Panc1 (cell line): ENCODE data around the gene ZNF200. TPM values are rescaled to one million over a fixed set of nuclear protein-coding genes. Genes with fewer than 3 reads are reported as not detected.

Experiments used
- ATAC-seq: fragments of 200-7000 bp; cut with Tn5 transposase; 2 replicates; pipeline ENCODE4 v1.9.1; 2020; ENCODE audit warnings: mild to moderate bottlenecking, moderate library complexity
- Bru-seq: library from RNA; stranded (reverse); fragments of 400-500 nt; gene quantifications from one replicate; lab custom pipeline; 2021; lab: Mats Ljungman, UMichigan
- BruChase-seq, 2 experiments: library from RNA; stranded (reverse); fragments of 400-500 nt; gene quantifications; one replicate each; lab custom pipeline; 2021; lab: Mats Ljungman, UMichigan
- BruUV-seq: library from RNA; stranded (reverse); fragments of 400-500 nt; replicated peaks from 2 replicates; lab custom pipeline; 2021; lab: Mats Ljungman, UMichigan
- CTCF ChIA-PET: fragments of 300-600 bp; sonication (Branson Sonifier 250); formaldehyde crosslinking; loops from one replicate; lab custom pipeline; 2022; ENCODE audit warnings: antibody characterized with exemption; lab: Charles Lee
- POLR2A ChIA-PET: fragments of 300-600 bp; sonication (Branson Sonifier 250); formaldehyde crosslinking; loops from one replicate; lab custom pipeline; 2022; ENCODE audit warnings: antibody characterized with exemption; lab: Charles Lee
- DNase-seq: peaks from one replicate; pipeline ENCODE4 v3.0.0-alpha.2; 2010; ENCODE audit warnings: low read depth, low spot score
- H3K27ac ChIP-seq: 2 replicates; pipeline ENCODE4 v1.5.1; 2011; ENCODE audit warnings: mild to moderate bottlenecking, low read length, inconsistent platforms
- H3K27me3 ChIP-seq: fragments of 200-500 bp; sonication (Bioruptor generic); 2 replicates; pipeline ENCODE4 v1.6.0; 2014; ENCODE audit warnings: low read length, inconsistent platforms; ENCODE audit not compliant: control insufficient read depth, insufficient read depth
- H3K36me3 ChIP-seq: fragments of 200-500 bp; sonication (Bioruptor generic); 2 replicates; pipeline ENCODE4 v1.5.1; 2014; ENCODE audit warnings: inconsistent platforms, mild to moderate bottlenecking, low read length, moderate library complexity; ENCODE audit not compliant: control insufficient read depth, insufficient read depth
- H3K4me1 ChIP-seq: 2 replicates; pipeline ENCODE4 v1.5.1; 2011; ENCODE audit warnings: inconsistent platforms, mild to moderate bottlenecking, low read length, moderate library complexity; ENCODE audit not compliant: control insufficient read depth, insufficient read depth
- H3K4me3 ChIP-seq, 2 experiments: 2 replicates each; pipeline ENCODE4 v1.5.1; 2011 to 2012; ENCODE audit warnings: low read depth in 2 of 2, low read length in 2 of 2, mild to moderate bottlenecking in 2 of 2, inconsistent platforms in 1 of 2, moderate library complexity in 1 of 2
- H3K9me3 ChIP-seq: fragments of 200-500 bp; sonication (Bioruptor generic); 2 replicates; pipeline ENCODE4 v1.5.1; 2014; ENCODE audit warnings: low read depth, mild to moderate bottlenecking, inconsistent platforms, low read length, moderate library complexity; ENCODE audit not compliant: control insufficient read depth, insufficient read depth
- POLR2AphosphoS5 ChIP-seq: IDR thresholded peaks from 2 replicates; pipeline ENCODE4 v1.6.1; 2012; ENCODE audit warnings: mild to moderate bottlenecking, low read depth, low read length, moderate library complexity
- SIN3A ChIP-seq: IDR thresholded peaks from 2 replicates; pipeline ENCODE4 v1.6.1; 2012; ENCODE audit warnings: low read depth, mild to moderate bottlenecking, low read length, moderate library complexity, borderline replicate concordance; ENCODE audit not compliant: insufficient read depth
- TCF7L2 ChIP-seq: IDR thresholded peaks from 2 replicates; pipeline ENCODE4 v1.6.1; 2011; ENCODE audit warnings: mild to moderate bottlenecking, low read depth, low read length, inconsistent platforms
- in situ Hi-C: cut with HindIII; loops from 2 replicates; pipeline ENCODE4 v1.10.0; 2016; ENCODE audit warnings: low sequenced_read_pairs, low pct_unique_long_range_greater_than_20kb
- intact Hi-C: fragments of 100-400 bp; cut with micrococcal nuclease; formaldehyde crosslinking; loops from one replicate; pipeline ENCODE4 v1.10.0; 2022; ENCODE audit not compliant: unreplicated experiment
- long read RNA-seq: library from polyadenylated mRNA; unstranded; transcript quantifications from one replicate; pipeline ENCODE4 v2.0.0, GENCODE V29; 2021; ENCODE audit not compliant: unreplicated experiment
- polyA plus RNA-seq: library from polyadenylated mRNA; unstranded; fragments of >200 nt; gene quantifications from one replicate; pipeline ENCODE4 v1.2.1, GENCODE V29; 2012; ENCODE audit warnings: missing spikeins; ENCODE audit not compliant: insufficient read length
- total RNA-seq: library from RNA; stranded (reverse); gene quantifications from one replicate; pipeline ENCODE4 v1.2.1, GENCODE V29; 2021; ENCODE audit not compliant: unreplicated experiment
- TF ChIP-seq, protein P1 (sequence below): fragments of 450-650 bp; IDR thresholded peaks from 2 replicates; pipeline ENCODE4 v1.5.1; 2017; ENCODE audit warnings: mild to moderate bottlenecking
- TF ChIP-seq, protein P2 (sequence below), 2 experiments: IDR thresholded peaks; 2 replicates each; pipeline ENCODE4 v1.6.1; 2011 to 2012; ENCODE audit warnings: low read depth in 2 of 2, control low read depth in 1 of 2, low read length in 1 of 2, mild to moderate bottlenecking in 1 of 2, moderate library complexity in 1 of 2; ENCODE audit not compliant: insufficient read depth in 1 of 2

ZNF200 gene, protein sequence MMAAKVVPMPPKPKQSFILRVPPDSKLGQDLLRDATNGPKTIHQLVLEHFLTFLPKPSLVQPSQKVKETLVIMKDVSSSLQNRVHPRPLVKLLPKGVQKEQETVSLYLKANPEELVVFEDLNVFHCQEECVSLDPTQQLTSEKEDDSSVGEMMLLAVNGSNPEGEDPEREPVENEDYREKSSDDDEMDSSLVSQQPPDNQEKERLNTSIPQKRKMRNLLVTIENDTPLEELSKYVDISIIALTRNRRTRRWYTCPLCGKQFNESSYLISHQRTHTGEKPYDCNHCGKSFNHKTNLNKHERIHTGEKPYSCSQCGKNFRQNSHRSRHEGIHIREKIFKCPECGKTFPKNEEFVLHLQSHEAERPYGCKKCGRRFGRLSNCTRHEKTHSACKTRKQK
- total RNA-seq: 12.4 TPM
- 6.8 TPM for polyA plus RNA-seq
- percentile 87 among the genes with signal in this experiment for Bru-seq, nascent RNA
- percentile 80 among the genes with signal in this experiment for BruChase-seq, experiment 1, labeled RNA remaining after a 2-hour chase
- BruChase-seq, experiment 2, labeled RNA remaining after a 6-hour chase: percentile 66 among the genes with signal in this experiment
- long read RNA-seq, full-length matches to known transcripts: 16 of 22 reads
- long read RNA-seq, partial matches to known transcripts: 3 of 22 reads
- long read RNA-seq, other reads (novel, unspliced or antisense): 3 of 22 reads

DNA sequence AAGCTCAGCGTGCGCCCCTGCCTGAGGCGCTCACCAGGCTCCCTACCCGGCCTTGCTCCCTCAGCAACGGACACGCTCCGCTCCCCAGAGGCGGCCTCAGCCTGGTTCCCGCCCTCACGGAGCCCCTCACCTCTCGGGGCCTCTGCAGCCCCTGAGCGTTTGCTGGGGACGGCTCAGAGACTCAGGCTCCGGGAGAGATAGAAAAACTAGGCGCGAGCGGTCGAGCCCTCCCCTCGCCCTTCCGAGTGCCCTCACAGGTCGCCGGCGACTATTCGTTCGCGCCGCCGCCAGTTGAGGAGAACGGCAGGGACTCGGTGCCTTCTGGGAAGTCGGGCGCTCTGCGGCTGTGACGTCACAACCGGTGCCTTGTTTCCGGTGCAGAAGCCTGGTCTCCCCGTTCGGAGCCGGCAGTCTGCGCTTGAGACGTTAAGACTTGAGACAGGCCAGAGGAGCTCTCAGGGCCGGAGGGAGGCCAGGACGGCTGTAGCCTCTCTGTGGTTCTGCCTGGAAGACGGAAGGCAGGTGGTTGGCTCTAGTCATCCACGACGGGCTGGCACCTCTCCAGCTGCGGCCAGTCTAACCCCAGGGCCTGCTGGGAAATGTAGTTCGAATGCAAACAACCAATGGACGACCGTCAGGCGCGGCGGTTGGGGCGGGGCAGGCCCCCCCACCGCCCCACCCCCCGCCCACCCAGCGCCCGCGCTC, at the start of gene ZNF200:
TSS of gene ZNF200 (minus strand) at position 302 of the 705 bp plus-strand sequence. CDS start 1,403 bp downstream, outside the sequence.
- no TSS peak for BruUV-seq
- ATAC-seq (peak; percentile 99), DNase-seq (peak; percentile 89)
- H3K36me3 ChIP-seq: peaks cover 13% of the 10 kb centered on the region
- 0 out of 2 replicates have a peak, but pooled peaks cover 3% of the 10 kb centered on the region for H3K4me1 ChIP-seq
- H3K27ac ChIP-seq: peak within 1 kb of the TSS; percentile 93
- peak within 1 kb of the TSS; percentile 86 to 94 for H3K4me3 ChIP-seq
- peaks cover 39% of the 10 kb centered on the region for H3K9me3 ChIP-seq
- ChIA-PET CTCF (no interaction called here), POLR2A (interaction anchor here (0.6 kb wide), 1 partner anchor 30 kb away, joined by 4 read pairs; no protein-coding TSS in a partner anchor)
- in situ Hi-C loops: no loop called here
- H3K27me3 ChIP-seq: no peaks in the 10 kb centered on the region
- intact Hi-C loops: no loop called here
- no peak for TF ChIP-seq TCF7L2
- TF ChIP-seq SIN3A: peak; percentile 65; the same call in 1 of the 2 replicates
- TF ChIP-seq POLR2AphosphoS5: peak; percentile 84

DNA sequence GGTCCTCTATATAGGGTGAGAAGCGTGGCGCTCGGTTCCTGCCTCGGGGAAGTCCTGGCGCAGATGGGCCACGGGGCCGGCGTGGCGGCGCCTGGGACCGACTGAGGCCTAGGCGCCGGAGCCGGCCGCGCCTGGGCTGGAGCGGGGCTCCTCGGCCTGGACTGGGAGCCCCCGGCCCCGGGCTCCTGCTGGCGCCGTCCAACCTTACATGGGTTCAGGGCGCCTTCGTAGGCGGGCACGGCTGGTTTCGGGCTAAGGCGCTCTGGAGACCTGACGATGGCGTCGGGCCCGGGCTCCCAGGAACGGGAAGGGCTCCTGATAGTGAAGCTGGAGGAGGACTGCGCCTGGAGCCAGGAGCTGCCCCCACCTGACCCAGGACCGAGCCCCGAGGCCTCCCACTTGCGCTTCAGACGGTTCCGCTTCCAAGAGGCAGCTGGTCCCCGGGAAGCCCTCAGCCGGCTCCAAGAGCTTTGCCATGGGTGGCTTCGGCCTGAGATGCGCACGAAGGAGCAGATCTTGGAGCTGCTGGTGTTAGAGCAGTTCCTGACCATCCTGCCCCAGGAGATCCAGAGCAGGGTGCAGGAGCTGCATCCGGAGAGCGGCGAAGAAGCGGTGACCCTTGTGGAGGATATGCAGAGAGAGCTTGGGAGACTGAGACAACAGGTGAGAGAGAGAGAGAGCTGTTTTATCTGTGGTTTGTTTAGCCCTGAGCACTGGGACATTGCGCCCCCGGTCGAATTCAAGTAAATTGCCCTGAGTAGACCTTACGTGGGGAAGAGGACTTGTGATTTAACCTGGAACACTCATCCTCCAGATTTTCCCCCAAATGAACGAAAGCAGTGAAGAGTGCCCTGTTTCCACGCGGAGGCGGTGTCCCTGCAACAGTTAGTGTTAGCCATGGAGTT, 48.8 kb upstream of the ZNF200 start:
- H3K4me3 ChIP-seq: peak overlapping the region; percentile 96 to 99
- DNase-seq (no peak), ATAC-seq (no peak)
- in situ Hi-C loops: no loop called here
- peaks cover 38% of the 10 kb centered on the region for H3K9me3 ChIP-seq
- no peaks in the 10 kb centered on the region for H3K27me3 ChIP-seq
- peaks cover 10% of the 10 kb centered on the region for H3K36me3 ChIP-seq
- no peaks in the 10 kb centered on the region; the same call in 1 of the 2 replicates for H3K4me1 ChIP-seq
- BruUV-seq: no TSS peak
- intact Hi-C loops: no loop called here
- peak overlapping the region; percentile 95 for H3K27ac ChIP-seq
- TF ChIP-seq POLR2AphosphoS5 (no peak), SIN3A (no peak), TCF7L2 (no peak)
- TF ChIP-seq, protein P1, sequence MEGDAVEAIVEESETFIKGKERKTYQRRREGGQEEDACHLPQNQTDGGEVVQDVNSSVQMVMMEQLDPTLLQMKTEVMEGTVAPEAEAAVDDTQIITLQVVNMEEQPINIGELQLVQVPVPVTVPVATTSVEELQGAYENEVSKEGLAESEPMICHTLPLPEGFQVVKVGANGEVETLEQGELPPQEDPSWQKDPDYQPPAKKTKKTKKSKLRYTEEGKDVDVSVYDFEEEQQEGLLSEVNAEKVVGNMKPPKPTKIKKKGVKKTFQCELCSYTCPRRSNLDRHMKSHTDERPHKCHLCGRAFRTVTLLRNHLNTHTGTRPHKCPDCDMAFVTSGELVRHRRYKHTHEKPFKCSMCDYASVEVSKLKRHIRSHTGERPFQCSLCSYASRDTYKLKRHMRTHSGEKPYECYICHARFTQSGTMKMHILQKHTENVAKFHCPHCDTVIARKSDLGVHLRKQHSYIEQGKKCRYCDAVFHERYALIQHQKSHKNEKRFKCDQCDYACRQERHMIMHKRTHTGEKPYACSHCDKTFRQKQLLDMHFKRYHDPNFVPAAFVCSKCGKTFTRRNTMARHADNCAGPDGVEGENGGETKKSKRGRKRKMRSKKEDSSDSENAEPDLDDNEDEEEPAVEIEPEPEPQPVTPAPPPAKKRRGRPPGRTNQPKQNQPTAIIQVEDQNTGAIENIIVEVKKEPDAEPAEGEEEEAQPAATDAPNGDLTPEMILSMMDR: no peak
- TF ChIP-seq, protein P2, sequence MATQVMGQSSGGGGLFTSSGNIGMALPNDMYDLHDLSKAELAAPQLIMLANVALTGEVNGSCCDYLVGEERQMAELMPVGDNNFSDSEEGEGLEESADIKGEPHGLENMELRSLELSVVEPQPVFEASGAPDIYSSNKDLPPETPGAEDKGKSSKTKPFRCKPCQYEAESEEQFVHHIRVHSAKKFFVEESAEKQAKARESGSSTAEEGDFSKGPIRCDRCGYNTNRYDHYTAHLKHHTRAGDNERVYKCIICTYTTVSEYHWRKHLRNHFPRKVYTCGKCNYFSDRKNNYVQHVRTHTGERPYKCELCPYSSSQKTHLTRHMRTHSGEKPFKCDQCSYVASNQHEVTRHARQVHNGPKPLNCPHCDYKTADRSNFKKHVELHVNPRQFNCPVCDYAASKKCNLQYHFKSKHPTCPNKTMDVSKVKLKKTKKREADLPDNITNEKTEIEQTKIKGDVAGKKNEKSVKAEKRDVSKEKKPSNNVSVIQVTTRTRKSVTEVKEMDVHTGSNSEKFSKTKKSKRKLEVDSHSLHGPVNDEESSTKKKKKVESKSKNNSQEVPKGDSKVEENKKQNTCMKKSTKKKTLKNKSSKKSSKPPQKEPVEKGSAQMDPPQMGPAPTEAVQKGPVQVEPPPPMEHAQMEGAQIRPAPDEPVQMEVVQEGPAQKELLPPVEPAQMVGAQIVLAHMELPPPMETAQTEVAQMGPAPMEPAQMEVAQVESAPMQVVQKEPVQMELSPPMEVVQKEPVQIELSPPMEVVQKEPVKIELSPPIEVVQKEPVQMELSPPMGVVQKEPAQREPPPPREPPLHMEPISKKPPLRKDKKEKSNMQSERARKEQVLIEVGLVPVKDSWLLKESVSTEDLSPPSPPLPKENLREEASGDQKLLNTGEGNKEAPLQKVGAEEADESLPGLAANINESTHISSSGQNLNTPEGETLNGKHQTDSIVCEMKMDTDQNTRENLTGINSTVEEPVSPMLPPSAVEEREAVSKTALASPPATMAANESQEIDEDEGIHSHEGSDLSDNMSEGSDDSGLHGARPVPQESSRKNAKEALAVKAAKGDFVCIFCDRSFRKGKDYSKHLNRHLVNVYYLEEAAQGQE (IDR thresholded peaks at IDR 0.05; ENCODE audit: insufficient read depth in 1 of 2, low read depth in 2 of 2, low read length in 1 of 2): no peak
- ChIA-PET POLR2A (interaction anchor here (0.6 kb wide), 1 partner anchor 366 kb away, joined by 4 read pairs; no protein-coding TSS in a partner anchor), CTCF (interaction anchor here (1.5 kb wide), 1 partner anchor 17 kb away, joined by 6 read pairs; no protein-coding TSS in a partner anchor)
